ENCODE measurements around the gene MRPL19. TPM values are rescaled to one million over a fixed set of nuclear protein-coding genes. Genes with fewer than 3 reads are reported as not detected.
"Not testable (repeated sequence)": the region's sequence is repeated elsewhere in the genome, so short reads cannot be mapped to it uniquely, and the experiment has no call there.

The MRPL19 gene
- total RNA-seq, 2 experiments from 2014 or later, result 38.2 to 50.4 TPM

GRCh38 chr2:75703589-75704287 lies 57.2 kb downstream of the MRPL19 start:
- H3K4me1 Mint-ChIP-seq, result peaks cover 18% of the 10 kb centered on the region
- no peak for ATAC-seq
- no peak for DNase-seq
- H3K9me3 Mint-ChIP-seq (ENCODE audit: low read depth), result peaks cover 3% of the 10 kb centered on the region
- no peaks in the 10 kb centered on the region for H3K27me3 Mint-ChIP-seq
- H3K4me3 Mint-ChIP-seq, result no peak overlapping the region
- H3K27ac Mint-ChIP-seq, result no peak overlapping the region
- peaks cover 50% of the 10 kb centered on the region for H3K36me3 Mint-ChIP-seq
- CTCF ChIA-PET, result no interaction called here

GRCh38 chr2:75705921-75706320 lies 59.3 kb downstream of the MRPL19 start:
- no peaks in the 10 kb centered on the region for H3K9me3 Mint-ChIP-seq (ENCODE audit: low read depth)

GRCh38 chr2:75707901-75708300 lies 61.3 kb downstream of the MRPL19 start:
- no peak for ATAC-seq
- CTCF ChIA-PET, result no interaction called here
- H3K4me1 Mint-ChIP-seq, result peaks cover 33% of the 10 kb centered on the region

More at GRCh38 chr2:75705921-75706320, 59.3 kb downstream of the MRPL19 start:
- Mint-ChIP-seq H3K4me1 (peaks cover 26% of the 10 kb centered on the region), H3K27ac (no peak overlapping the region), H3K36me3 (peaks cover 35% of the 10 kb centered on the region), H3K27me3 (no peaks in the 10 kb centered on the region), H3K4me3 (no peak overlapping the region)
- ATAC-seq (no peak), DNase-seq (no peak)
- CTCF ChIA-PET, result no interaction called here

GRCh38 chr2:75709297-75709696 lies 62.7 kb downstream of the MRPL19 start:
- CTCF ChIA-PET, result interaction anchor here (2.6 kb wide), 1 partner anchor 32 kb away, joined by 9 read pairs; no protein-coding TSS in a partner anchor
- peaks cover 33% of the 10 kb centered on the region for H3K4me1 Mint-ChIP-seq

More at GRCh38 chr2:75707901-75708300, 61.3 kb downstream of the MRPL19 start:
- Mint-ChIP-seq H3K27me3 (no peaks in the 10 kb centered on the region), H3K4me3 (no peak overlapping the region), H3K36me3 (peaks cover 21% of the 10 kb centered on the region), H3K9me3 (ENCODE audit: low read depth) (no peaks in the 10 kb centered on the region), H3K27ac (no peak overlapping the region)
- no peak for DNase-seq

GRCh38 chr2:75710220-75710576 lies 63.6 kb downstream of the MRPL19 start:
- H3K9me3 Mint-ChIP-seq (ENCODE audit: low read depth), result no peaks in the 10 kb centered on the region
- peaks cover 11% of the 10 kb centered on the region for H3K36me3 Mint-ChIP-seq
- ATAC-seq, result no peak
- H3K27ac Mint-ChIP-seq, result peak overlapping the region; percentile 97
- H3K4me3 Mint-ChIP-seq, result peak overlapping the region; percentile 81
- CTCF ChIA-PET, result interaction anchor here (2.6 kb wide), 1 partner anchor 33 kb away, joined by 9 read pairs; no protein-coding TSS in a partner anchor
- DNase-seq, result no peak
- peaks cover 35% of the 10 kb centered on the region for H3K4me1 Mint-ChIP-seq
- H3K27me3 Mint-ChIP-seq, result peaks cover 4% of the 10 kb centered on the region

More at GRCh38 chr2:75709297-75709696, 62.7 kb downstream of the MRPL19 start:
- peaks cover 19% of the 10 kb centered on the region for H3K36me3 Mint-ChIP-seq
- DNase-seq, result no peak
- peak overlapping the region; percentile 60 for H3K27ac Mint-ChIP-seq
- no peaks in the 10 kb centered on the region for H3K9me3 Mint-ChIP-seq (ENCODE audit: low read depth)
- no peaks in the 10 kb centered on the region for H3K27me3 Mint-ChIP-seq
- H3K4me3 Mint-ChIP-seq, result peak overlapping the region; percentile 81
- ATAC-seq, result no peak

GRCh38 chr2:75710577-75711253 lies 64.1 kb downstream of the MRPL19 start, which contains the start of gene GCFC2:
Gene GCFC2, minus strand, starts transcription at chr2:75710915. Its CDS starts 60 bp downstream, at chr2:75710855.
- H3K36me3 Mint-ChIP-seq, result peaks cover 9% of the 10 kb centered on the region
- H3K27me3 Mint-ChIP-seq, result peaks cover 6% of the 10 kb centered on the region
- H3K9me3 Mint-ChIP-seq (ENCODE audit: low read depth), result no peaks in the 10 kb centered on the region
- ATAC-seq, result peak; percentile 89
- CTCF ChIA-PET, result interaction anchor here (2.6 kb wide), 1 partner anchor 33 kb away, joined by 9 read pairs; no protein-coding TSS in a partner anchor
- DNase-seq, result peak; percentile 88
- peaks cover 33% of the 10 kb centered on the region for H3K4me1 Mint-ChIP-seq
- H3K27ac Mint-ChIP-seq, result peak within 1 kb of the TSS; percentile 97
- H3K4me3 Mint-ChIP-seq, result peak within 1 kb of the TSS; percentile 81

- Mint-ChIP-seq H3K27ac (peak overlapping the region; percentile 97), H3K4me1 (peaks cover 28% of the 10 kb centered on the region), H3K4me3 (peak overlapping the region; percentile 81)
- H3K36me3 Mint-ChIP-seq; H3K27me3 Mint-ChIP-seq; H3K9me3 Mint-ChIP-seq (ENCODE audit: low read depth); ATAC-seq; DNase-seq: not testable (repeated sequence)
- CTCF ChIA-PET, result interaction anchor here (1.8 to 2.6 kb wide), 2 partner anchors 13 to 34 kb away, joined by 7 to 9 read pairs; no protein-coding TSS in a partner anchor
Observed at GRCh38 chr2:75711590-75711989, 65.0 kb downstream of the MRPL19 start.

- CTCF ChIA-PET, result interaction anchor here (1.2 to 1.4 kb wide), 4 partner anchors 39 to 652 kb away, joined by 3 to 7 read pairs (median 3); no protein-coding TSS in a partner anchor
- no peaks in the 10 kb centered on the region for H3K9me3 Mint-ChIP-seq (ENCODE audit: low read depth)
- no peak overlapping the region for H3K4me3 Mint-ChIP-seq
- DNase-seq, result no peak
- H3K27me3 Mint-ChIP-seq, result peaks cover 17% of the 10 kb centered on the region
- peaks cover 5% of the 10 kb centered on the region for H3K4me1 Mint-ChIP-seq
- no peak overlapping the region for H3K27ac Mint-ChIP-seq
- no peak for ATAC-seq
- H3K36me3 Mint-ChIP-seq, result no peaks in the 10 kb centered on the region
Observed at GRCh38 chr2:75716406-75716805, 69.8 kb downstream of the MRPL19 start.

GRCh38 chr2:75719616-75720015 lies 73.0 kb downstream of the MRPL19 start:
- CTCF ChIA-PET, result no interaction called here
- H3K27ac Mint-ChIP-seq, result no peak overlapping the region
- H3K9me3 Mint-ChIP-seq (ENCODE audit: low read depth), result no peaks in the 10 kb centered on the region
- no peak for ATAC-seq
- H3K4me1 Mint-ChIP-seq, result peaks cover 2% of the 10 kb centered on the region
- no peaks in the 10 kb centered on the region for H3K36me3 Mint-ChIP-seq
- H3K4me3 Mint-ChIP-seq, result no peak overlapping the region
- H3K27me3 Mint-ChIP-seq, result peaks cover 31% of the 10 kb centered on the region
- no peak for DNase-seq

- CTCF ChIA-PET, result no interaction called here
- ATAC-seq, result no peak
- Mint-ChIP-seq H3K27ac (no peak overlapping the region), H3K36me3 (no peaks in the 10 kb centered on the region), H3K9me3 (ENCODE audit: low read depth) (no peaks in the 10 kb centered on the region), H3K27me3 (peaks cover 25% of the 10 kb centered on the region), H3K4me3 (no peak overlapping the region), H3K4me1 (no peaks in the 10 kb centered on the region)
- no peak for DNase-seq
Observed at GRCh38 chr2:75720525-75720924, 73.9 kb downstream of the MRPL19 start.

GRCh38 chr2:75722687-75723086 lies 76.1 kb downstream of the MRPL19 start:
- CTCF ChIA-PET, result interaction anchor here (1.5 to 1.7 kb wide), 2 partner anchors 82 to 114 kb away, joined by 4 to 7 read pairs; no protein-coding TSS in a partner anchor
- H3K9me3 Mint-ChIP-seq (ENCODE audit: low read depth), result no peaks in the 10 kb centered on the region

GRCh38 chr2:75728614-75729419 lies 82.2 kb downstream of the MRPL19 start:
- H3K9me3 Mint-ChIP-seq (ENCODE audit: low read depth), result no peaks in the 10 kb centered on the region
- no peak overlapping the region for H3K27ac Mint-ChIP-seq
- H3K36me3 Mint-ChIP-seq, result no peaks in the 10 kb centered on the region
- CTCF ChIA-PET, result no interaction called here
- no peak for DNase-seq
- no peak for ATAC-seq
- H3K4me1 Mint-ChIP-seq, result no peaks in the 10 kb centered on the region
- H3K4me3 Mint-ChIP-seq, result no peak overlapping the region
- H3K27me3 Mint-ChIP-seq, result peaks cover 18% of the 10 kb centered on the region

More at GRCh38 chr2:75722687-75723086, 76.1 kb downstream of the MRPL19 start:
- no peak overlapping the region for H3K4me3 Mint-ChIP-seq
- no peaks in the 10 kb centered on the region for H3K4me1 Mint-ChIP-seq
- peaks cover 35% of the 10 kb centered on the region for H3K27me3 Mint-ChIP-seq
- no peaks in the 10 kb centered on the region for H3K36me3 Mint-ChIP-seq
- DNase-seq (no peak), ATAC-seq (no peak)
- no peak overlapping the region for H3K27ac Mint-ChIP-seq

- H3K4me1 Mint-ChIP-seq, result no peaks in the 10 kb centered on the region
- no peak for ATAC-seq
- H3K27ac Mint-ChIP-seq, result no peak overlapping the region
- H3K27me3 Mint-ChIP-seq, result peaks cover 18% of the 10 kb centered on the region
- H3K4me3 Mint-ChIP-seq, result no peak overlapping the region
- H3K36me3 Mint-ChIP-seq, result no peaks in the 10 kb centered on the region
- DNase-seq, result no peak
- CTCF ChIA-PET, result interaction anchor here (0.7 kb wide), 1 partner anchor 650 kb away, joined by 3 read pairs; no protein-coding TSS in a partner anchor
- H3K9me3 Mint-ChIP-seq (ENCODE audit: low read depth), result no peaks in the 10 kb centered on the region
Observed at GRCh38 chr2:75729861-75730260, 83.3 kb downstream of the MRPL19 start.
